ENCODE data around the gene ENO4. TPM values are rescaled to one million over a fixed set of nuclear protein-coding genes. Genes with fewer than 3 reads are reported as not detected.

ENO4 gene, protein sequence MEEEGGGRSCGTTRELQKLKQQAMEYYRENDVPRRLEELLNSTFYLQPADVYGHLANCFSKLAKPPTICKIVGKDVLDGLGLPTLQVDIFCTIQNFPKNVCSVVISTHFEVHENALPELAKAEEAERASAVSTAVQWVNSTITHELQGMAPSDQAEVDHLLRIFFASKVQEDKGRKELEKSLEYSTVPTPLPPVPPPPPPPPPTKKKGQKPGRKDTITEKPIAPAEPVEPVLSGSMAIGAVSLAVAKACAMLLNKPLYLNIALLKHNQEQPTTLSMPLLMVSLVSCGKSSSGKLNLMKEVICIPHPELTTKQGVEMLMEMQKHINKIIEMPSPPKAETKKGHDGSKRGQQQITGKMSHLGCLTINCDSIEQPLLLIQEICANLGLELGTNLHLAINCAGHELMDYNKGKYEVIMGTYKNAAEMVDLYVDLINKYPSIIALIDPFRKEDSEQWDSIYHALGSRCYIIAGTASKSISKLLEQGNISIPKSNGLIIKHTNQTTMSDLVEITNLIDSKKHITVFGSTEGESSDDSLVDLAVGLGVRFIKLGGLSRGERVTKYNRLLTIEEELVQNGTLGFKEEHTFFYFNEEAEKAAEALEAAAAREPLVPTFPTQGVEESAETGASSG
- total RNA-seq: 1.2 TPM

GRCh38 chr10:116849248-116850057, at the start of gene ENO4:
ENO4 (plus strand) TSS chr10:116849499; CDS start chr10:116849567, 68 bp downstream.
- peak; percentile 83 for DNase-seq (ENCODE audit: low spot score)
- intact Hi-C loops (cut with DNase I): no loop called here

DNA sequence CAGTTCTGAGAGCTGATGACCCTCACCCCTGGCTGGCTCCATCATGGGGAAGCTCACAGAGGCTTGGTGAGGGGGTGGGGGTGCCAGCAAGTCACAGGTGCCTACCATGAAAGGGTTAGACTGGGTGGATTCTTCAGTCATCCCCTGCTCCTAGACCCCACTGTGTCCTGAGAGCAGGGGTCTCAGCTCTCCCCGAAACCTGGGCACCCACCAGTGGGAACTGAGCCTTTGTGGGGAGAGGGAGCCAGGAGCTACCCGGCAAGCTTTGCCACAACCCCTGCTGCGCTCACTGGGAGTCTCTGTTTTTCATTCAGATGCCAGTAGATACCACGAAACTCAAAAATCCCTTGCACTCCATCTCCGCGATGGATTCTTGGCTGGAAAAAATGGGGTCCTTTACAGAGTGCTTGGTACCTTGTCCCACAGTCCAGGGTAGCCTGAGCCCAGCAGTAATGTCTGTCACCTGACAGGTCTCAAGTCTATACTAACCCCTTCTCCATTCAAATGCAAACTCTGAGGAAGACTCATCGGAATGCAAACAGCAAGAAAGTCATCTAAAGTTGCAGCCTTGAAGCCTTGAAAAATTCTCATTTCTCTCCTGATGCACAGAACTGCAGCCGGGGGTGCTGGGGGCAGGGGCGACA, 48.9 kb upstream of the ENO4 start:
- ATAC-seq: no peak
- peak; percentile 21 for DNase-seq (ENCODE audit: low spot score)
- intact Hi-C loops (cut with DNase I): no loop called here

More at GRCh38 chr10:116849248-116850057, at the start of gene ENO4:
- peak; percentile 89 for ATAC-seq

DNA sequence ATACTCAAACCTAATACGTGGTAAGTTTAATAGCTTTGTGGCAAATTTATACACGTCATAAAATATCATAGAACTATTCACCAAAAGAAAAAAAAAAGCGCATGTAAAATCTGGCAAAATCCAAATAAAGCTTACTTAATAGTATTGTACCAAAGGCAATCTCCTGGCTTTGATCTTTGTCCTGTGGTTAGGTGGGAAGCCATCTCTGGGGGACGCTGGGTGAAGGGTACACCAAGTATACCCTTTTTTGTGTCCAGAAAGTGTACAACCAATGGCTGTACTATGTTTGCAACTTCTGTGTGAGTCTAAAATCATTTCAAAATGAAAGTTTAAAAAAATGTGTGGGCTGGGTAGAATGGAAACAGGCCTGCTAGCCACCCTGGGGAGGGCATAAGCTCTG, 47.6 kb upstream of the ENO4 start:
- intact Hi-C loops (cut with DNase I): no loop called here
- DNase-seq (ENCODE audit: low spot score) (no peak), ATAC-seq (no peak)

GRCh38 chr10:116802474-116802873, 46.8 kb upstream of the ENO4 start:
- intact Hi-C loops (cut with DNase I): no loop called here
- ATAC-seq: no peak
- no peak for DNase-seq (ENCODE audit: low spot score)

DNA sequence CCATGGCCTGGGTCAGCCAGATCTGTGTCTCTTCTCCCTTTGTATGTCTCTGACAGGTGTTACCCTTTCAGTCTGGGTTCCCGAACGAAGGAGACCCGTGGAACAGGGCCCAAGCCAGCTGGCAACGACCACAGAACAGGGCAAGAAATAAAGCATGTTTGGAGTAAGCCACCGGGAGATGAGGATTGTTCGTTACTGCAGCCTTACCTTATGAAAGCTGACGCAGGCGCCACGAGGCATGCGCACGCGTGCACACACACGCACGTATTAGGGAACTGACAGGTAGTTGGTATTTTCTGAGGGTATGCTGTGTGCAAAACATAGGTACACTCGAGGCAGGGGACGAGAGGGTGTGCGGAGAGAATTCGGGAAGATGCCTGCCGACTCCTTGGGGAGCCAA, 46.4 kb upstream of the ENO4 start:
- intact Hi-C loops (cut with DNase I): no loop called here
- peak; percentile 37 for DNase-seq (ENCODE audit: low spot score)
- no peak for ATAC-seq

DNA sequence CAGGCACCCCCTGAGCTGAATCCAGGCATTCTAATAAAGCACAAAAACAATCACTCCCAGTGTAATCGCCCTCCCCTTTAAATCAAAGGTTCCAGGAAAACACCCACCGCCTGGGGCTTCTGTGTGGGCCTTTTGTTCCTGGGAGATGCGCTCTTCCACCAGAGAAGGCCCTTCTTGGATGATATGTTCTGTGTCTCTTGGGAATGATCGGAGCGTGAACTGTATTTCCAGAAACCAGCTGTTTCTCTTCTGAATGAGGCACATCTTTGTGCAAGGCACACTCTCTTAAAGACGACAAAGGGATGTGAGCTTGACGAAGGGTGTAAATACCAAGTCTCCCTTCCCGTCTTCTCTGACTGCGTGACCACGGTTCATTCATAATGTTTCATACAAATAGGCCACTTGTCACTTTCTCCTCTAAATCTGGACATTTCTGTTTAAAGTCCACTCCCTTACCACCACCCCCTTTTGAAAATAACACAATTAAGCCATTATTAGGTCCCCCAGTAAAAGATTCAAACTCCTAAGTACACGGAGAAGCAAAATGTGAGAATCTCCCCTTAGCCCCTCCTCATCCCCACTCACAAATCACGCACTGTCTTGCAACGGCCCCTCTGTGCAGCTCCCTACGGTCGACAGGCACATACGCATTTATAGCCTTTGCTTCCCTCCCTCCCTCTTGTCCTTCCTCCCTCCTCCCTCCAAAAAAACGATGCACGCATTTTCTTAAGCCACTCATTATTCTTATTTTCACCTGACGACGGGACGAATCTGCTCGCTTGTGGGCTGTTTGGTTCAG, 45.6 kb upstream of the ENO4 start:
- ATAC-seq (no peak), DNase-seq (ENCODE audit: low spot score) (peak; percentile 6)
- intact Hi-C loops (cut with DNase I): no loop called here

- intact Hi-C loops (cut with DNase I): loop anchor here (5.0 kb wide), 1 partner anchor 1074 kb away; no protein-coding TSS in a partner anchor
- ATAC-seq (no peak), DNase-seq (ENCODE audit: low spot score) (peak; percentile 36)
Observed at GRCh38 chr10:116808706-116809105, 40.6 kb upstream of the ENO4 start.

GRCh38 chr10:116809483-116810119, 39.7 kb upstream of the ENO4 start:
- DNase-seq (ENCODE audit: low spot score): peak; percentile 58
- intact Hi-C loops (cut with DNase I): loop anchor here (5.0 kb wide), 1 partner anchor 1073 kb away; no protein-coding TSS in a partner anchor
- ATAC-seq: no peak

- DNase-seq (ENCODE audit: low spot score): no peak
- intact Hi-C loops (cut with DNase I): no loop called here
- no peak for ATAC-seq
Observed at GRCh38 chr10:116810120-116810500, 39.2 kb upstream of the ENO4 start.

GRCh38 chr10:116810895-116811294, 38.4 kb upstream of the ENO4 start:
- no peak for ATAC-seq
- intact Hi-C loops (cut with DNase I): no loop called here
- DNase-seq (ENCODE audit: low spot score): no peak

DNA sequence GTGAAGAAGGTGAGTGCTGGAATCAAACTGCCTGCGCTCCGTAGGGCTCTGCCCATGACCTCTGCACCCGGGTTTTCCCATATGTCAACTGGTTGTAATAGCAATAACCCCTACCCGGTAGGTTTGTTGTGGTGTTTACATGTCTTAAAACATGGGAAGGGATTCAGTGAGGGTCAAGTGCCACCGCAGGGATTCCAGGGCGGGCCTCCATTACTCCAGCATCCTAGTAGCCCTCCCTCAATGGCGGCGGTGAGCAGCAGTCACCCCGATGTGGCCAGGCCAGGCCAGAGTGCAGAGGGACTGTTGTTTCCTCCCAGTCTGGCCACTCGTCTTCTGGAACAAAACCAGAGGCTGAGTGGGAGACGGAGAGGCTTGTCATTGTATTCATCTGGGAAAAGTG, 37.6 kb upstream of the ENO4 start:
- DNase-seq (ENCODE audit: low spot score): no peak
- ATAC-seq: no peak
- intact Hi-C loops (cut with DNase I): no loop called here

DNA sequence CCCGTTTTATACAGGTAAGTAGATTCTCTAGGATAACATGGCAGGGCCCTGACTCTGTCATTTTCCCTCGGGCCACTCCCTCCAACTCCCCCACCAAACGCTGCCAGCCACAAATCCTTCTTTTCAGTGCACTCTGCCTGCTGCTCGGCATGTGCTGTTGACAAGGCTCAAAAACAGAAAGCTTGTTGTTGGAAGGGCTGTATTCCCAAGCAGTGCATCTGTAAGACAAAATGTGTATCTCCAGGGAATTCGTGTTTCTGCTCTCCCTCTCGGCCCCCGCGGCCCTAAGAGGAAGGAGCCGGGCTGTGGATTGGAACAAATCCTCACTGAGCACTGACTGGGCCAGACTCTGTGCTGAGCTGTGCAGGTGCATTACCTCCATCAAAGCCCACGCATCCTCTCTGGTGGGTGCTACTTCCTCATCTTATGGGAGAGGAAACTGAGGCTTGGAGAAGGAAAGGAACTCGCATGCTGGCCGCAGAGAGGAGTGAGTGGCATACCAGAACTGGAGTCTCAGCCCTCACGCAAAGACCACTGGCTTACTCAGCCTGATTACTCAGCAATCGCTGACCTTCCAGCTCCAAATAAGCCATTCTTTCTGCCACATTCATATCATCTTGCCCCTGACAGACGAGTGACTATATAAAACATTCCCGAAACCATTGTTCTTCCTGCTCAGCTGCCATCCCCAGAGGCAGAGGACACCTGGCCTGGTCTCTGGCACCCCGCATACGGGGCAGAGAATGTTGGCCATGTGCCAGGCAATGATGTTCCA, 33.5 kb upstream of the ENO4 start:
- intact Hi-C loops (cut with DNase I): no loop called here
- ATAC-seq: no peak
- DNase-seq (ENCODE audit: low spot score): no peak

DNA sequence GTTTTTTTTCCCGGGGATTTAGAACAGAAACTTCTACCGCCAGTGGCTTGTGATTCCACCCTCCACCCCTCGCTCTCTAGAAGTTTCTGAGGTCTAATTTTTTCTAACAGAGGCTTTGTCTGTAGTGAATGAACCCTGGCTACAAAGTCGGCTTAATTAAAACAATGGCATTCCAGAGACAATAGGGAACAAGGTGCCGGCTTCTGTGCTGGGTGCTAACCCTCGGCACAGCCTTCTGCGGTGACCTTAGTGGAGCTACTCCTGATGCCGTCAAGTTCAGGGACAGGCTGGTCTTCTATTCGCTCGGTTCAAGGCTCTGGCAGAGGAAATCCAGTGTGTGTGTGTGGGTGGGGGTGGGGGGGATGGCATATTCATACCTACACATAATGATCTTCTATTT, 32.1 kb upstream of the ENO4 start:
- no peak for DNase-seq (ENCODE audit: low spot score)
- ATAC-seq: no peak
- intact Hi-C loops (cut with DNase I): no loop called here

DNA sequence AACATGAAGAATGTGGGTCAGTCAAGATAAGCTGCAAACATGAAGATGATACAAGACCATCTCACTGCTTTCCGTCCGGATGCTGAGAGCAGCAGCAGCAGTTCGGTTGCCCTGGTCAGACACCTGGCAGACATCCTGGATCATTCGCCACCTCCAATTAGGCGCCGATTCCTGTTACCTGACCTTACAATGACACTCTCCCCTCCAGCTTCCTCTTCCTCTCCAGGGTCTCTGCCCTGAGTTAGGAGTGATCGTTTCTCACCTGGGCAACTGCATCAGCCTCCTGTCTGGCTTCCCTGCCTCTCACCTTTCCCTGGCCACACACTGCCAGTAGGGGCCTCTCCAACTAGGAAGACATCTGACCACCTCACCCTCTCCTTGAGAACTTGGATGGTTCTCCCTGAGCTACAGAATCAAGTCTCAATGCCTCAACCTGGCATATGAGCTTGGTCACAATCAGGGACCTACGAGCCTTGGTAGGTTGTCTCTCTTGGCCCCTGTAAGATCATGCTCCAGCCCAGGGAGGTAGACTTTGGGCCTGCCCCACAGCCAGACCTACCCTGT, 31.4 kb upstream of the ENO4 start:
- intact Hi-C loops (cut with DNase I): no loop called here
- no peak for DNase-seq (ENCODE audit: low spot score)
- no peak for ATAC-seq

GRCh38 chr10:116819999-116820677, 29.2 kb upstream of the ENO4 start:
- intact Hi-C loops (cut with DNase I): no loop called here
- DNase-seq (ENCODE audit: low spot score): no peak
- no peak for ATAC-seq

DNA sequence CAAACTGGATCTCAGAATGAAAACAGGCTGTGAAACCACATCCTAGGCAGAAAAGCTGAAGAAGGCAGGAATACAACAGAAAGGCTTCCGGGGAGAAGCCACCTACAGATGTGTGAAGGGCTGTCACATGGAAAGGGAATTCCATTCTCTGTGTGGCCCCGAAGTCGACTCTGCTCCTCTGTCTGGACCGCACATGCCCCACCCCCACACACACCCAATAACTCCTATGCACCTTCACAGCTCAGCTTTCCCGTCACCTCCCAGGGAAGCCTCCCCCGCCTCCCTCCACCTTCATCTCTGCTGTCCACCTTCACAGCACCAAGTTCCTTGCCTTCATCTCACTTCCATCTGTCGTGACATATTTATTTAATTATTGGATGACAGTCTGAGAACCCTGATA, 23.4 kb upstream of the ENO4 start:
- DNase-seq (ENCODE audit: low spot score) (no peak), ATAC-seq (no peak)
- intact Hi-C loops (cut with DNase I): no loop called here
